ENCODE measurements around the gene DOK6.

DNA sequence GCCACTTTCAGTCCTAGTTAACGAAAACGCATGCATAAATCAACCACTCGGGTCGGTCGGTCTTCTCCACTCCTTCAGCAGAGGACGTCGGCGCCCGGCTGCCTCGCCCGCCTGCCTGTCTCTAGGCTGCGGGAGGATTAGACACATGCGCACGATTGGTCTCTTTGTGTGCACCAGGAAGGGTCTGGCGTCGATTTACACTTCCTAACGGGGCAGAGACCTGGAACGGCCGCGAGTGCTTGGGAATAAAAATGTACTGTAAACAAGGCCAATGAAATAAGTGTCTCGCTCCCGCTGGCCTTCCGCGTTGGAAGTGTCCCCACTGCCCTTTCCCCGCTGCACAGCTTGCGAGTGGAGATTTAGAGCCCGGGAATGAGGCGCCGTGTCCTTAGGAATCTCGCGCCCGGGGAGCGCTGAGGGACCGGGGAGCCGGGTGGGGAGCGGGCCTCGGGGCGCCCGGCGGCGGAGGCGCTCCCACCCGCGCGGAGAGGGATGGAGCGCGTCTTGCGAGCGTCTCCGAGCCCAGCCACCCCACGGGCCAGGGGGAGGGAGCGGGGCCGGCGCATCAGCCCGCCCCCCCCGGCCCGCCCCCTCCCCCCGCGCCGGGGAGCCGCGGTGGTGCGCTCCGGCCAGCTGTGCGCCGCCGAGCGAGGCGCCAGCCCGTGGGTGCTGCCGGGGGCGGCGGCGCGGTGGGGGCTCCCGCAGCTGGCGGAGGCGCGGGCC, at the start of gene DOK6:
- no peak for TF ChIP-seq TAF1 (IDR thresholded peaks at IDR 0.05; ENCODE audit: borderline replicate concordance, insufficient read depth, low read length)
- no peak for TF ChIP-seq POLR2AphosphoS5 (IDR thresholded peaks at IDR 0.05; ENCODE audit: low read depth, low read length)

Data from PFSK-1 (cell line).